Endodermal cell (in vitro differentiated cells): ENCODE data around the gene ECHDC1. TPM values are rescaled to one million over a fixed set of nuclear protein-coding genes. Genes with fewer than 3 reads are reported as not detected.

Experiments used
- DNase-seq: peaks from one replicate; pipeline ENCODE4 v3.0.0-alpha.2; 2017
- H3K27ac ChIP-seq: 2 replicates; pipeline ENCODE4 v1.5.1; 2013; ENCODE audit warnings: mild to moderate bottlenecking, low read depth, low read length, moderate library complexity
- H3K27me3 ChIP-seq: 2 replicates; pipeline ENCODE4 v1.6.1; 2013; ENCODE audit warnings: mild to moderate bottlenecking, low read length, moderate library complexity; ENCODE audit not compliant: insufficient read depth, control insufficient read depth, poor library complexity, severe bottlenecking
- H3K36me3 ChIP-seq: 2 replicates; pipeline ENCODE4 v1.7.0; 2013; ENCODE audit warnings: mild to moderate bottlenecking, low read length, moderate library complexity; ENCODE audit not compliant: control insufficient read depth, insufficient read depth
- H3K4me1 ChIP-seq: one replicate; pipeline ENCODE4 v1.7.0; 2013; ENCODE audit warnings: low read length; ENCODE audit not compliant: control insufficient read depth, insufficient read depth
- H3K4me3 ChIP-seq: 2 replicates; pipeline ENCODE4 v1.5.1; 2013; ENCODE audit warnings: mild to moderate bottlenecking, low read length, moderate library complexity
- H3K9ac ChIP-seq: 2 replicates; pipeline ENCODE4 v1.6.1; 2013; ENCODE audit warnings: mild to moderate bottlenecking, low read length, moderate library complexity; ENCODE audit not compliant: poor library complexity, severe bottlenecking; ENCODE audit errors: extremely low read depth
- H3K9me3 ChIP-seq: 2 replicates; pipeline ENCODE4 v1.6.1; 2013; ENCODE audit warnings: mild to moderate bottlenecking, low read length, moderate library complexity; ENCODE audit not compliant: control insufficient read depth
- H3K27ac Mint-ChIP-seq: 2 replicates; pipeline ENCODE4 v1.8.0; 2020; ENCODE audit warnings: mixed read lengths
- H3K27me3 Mint-ChIP-seq: 2 replicates; pipeline ENCODE4 v1.8.0; 2021; ENCODE audit warnings: mild to moderate bottlenecking, mixed read lengths; ENCODE audit not compliant: insufficient read depth
- H3K36me3 Mint-ChIP-seq: 2 replicates; pipeline ENCODE4 v1.8.0; 2020; ENCODE audit warnings: low read depth, mixed read lengths
- H3K4me1 Mint-ChIP-seq: 2 replicates; pipeline ENCODE4 v1.8.0; 2020; ENCODE audit warnings: mixed read lengths
- H3K4me3 Mint-ChIP-seq: 2 replicates; pipeline ENCODE4 v1.8.0; 2020; ENCODE audit warnings: mild to moderate bottlenecking, moderate library complexity, mixed read lengths
- H3K9me3 Mint-ChIP-seq: 2 replicates; pipeline ENCODE4 v1.8.0; 2020; ENCODE audit warnings: mild to moderate bottlenecking, mixed read lengths
- CTCF ChIP-seq: fragments of 200-600 bp; sonication (generic); conservative IDR thresholded peaks from 2 replicates; pipeline ENCODE4 v1.5.0; 2021; ENCODE audit warnings: antibody characterized with exemption, mild to moderate bottlenecking
- WGBS, 2 experiments: methylation state at CpG; one replicate each; pipeline versions ENCODE4 v1.1.5 to v1.1.7; 2013; ENCODE audit warnings: missing lambda C conversion rate in 2 of 2, mixed read lengths in 1 of 2; ENCODE audit not compliant: insufficient coverage in 1 of 2, insufficient read length in 1 of 2; 5-methylcytosine and 5-hydroxymethylcytosine counted together
- total RNA-seq, 2 donors: library from RNA; stranded (reverse); fragmentation: NEBNext Ultra II Directional in 1 of 2; extraction: Animal tissue kit (Norgen Biotek cat#: 25700) in 1 of 2; gene quantifications; 2 replicates in 1 of 2; 3 replicates in 1 of 2; pipeline ENCODE4 v1.2.1, GENCODE V29; 2021

The ECHDC1 gene
- total RNA-seq, 2 donors from 2014 or later, result 45.5 to 58.2 TPM

DNA sequence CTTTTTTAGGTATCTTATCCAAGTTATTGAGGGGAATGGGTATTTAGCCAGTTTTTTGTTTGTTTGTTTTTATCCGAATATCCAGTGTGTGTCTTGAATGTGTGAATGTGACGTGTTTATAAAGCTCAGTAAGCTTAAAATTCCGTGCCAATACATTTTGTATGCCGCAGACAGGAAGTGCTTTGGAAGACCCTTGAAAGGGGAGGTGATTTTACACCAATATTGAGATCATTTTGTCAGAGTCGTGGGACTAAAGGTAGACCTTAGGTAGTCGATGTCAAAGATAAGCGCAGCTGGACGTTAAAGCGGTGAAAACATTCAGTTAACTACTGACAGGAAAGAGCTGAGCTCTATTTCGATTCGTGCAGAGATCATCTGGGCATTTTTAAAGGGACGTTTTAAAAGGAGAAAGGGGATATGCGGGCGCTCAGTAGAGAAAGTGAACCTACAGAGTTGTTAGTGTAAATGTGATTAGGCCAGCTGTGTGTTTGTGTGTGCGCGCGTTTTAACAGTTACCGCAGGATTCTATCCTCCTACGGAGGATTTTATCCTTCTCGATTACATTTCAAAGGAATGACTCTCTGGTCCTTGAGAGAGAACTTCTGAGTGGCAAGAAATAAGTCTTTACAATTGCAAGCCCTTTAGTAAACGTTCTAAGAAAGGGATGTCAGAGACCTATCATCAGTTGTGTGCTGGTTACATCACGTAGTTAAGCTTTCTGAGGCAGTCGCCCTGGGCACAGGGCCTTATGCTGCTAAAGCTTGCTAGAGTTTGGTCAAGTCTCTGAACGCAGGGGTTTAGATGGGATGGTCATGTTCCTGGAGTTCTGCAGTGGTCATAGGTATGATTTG is 625 bp upstream of the ECHDC1 start:
- Histone ChIP-seq H3K27ac (peak overlapping the region; percentile 91), H3K4me1 (peaks cover 4% of the 10 kb centered on the region), H3K9ac (peak overlapping the region; percentile 92), H3K4me3 (peak overlapping the region; percentile 90), H3K27me3 (no peaks in the 10 kb centered on the region), H3K36me3 (no peaks in the 10 kb centered on the region), H3K9me3 (no peaks in the 10 kb centered on the region)
- Mint-ChIP-seq H3K36me3 (peaks cover 5% of the 10 kb centered on the region), H3K4me1 (peaks cover 2% of the 10 kb centered on the region), H3K27ac (no peak overlapping the region), H3K9me3 (no peaks in the 10 kb centered on the region), H3K27me3 (no peaks in the 10 kb centered on the region), H3K4me3 (no peak overlapping the region)
- WGBS, 2 experiments, result 3 to 6% methylated on average over 15 to 24 of the region's 24 CpGs
- TF ChIP-seq CTCF, result no peak
- DNase-seq, result peak; percentile 61

GRCh38 chr6:127342296-127342945 is 988 bp downstream of the ECHDC1 start:
- Histone ChIP-seq H3K27ac (peak overlapping the region; percentile 91), H3K4me1 (peaks cover 4% of the 10 kb centered on the region), H3K27me3 (no peaks in the 10 kb centered on the region), H3K4me3 (peak overlapping the region; percentile 90), H3K9me3 (no peaks in the 10 kb centered on the region), H3K9ac (peak overlapping the region; percentile 92), H3K36me3 (no peaks in the 10 kb centered on the region)
- peak; percentile 67 for DNase-seq
- Mint-ChIP-seq H3K9me3 (no peaks in the 10 kb centered on the region), H3K36me3 (peaks cover 5% of the 10 kb centered on the region), H3K4me3 (no peak overlapping the region), H3K4me1 (peaks cover 14% of the 10 kb centered on the region), H3K27me3 (no peaks in the 10 kb centered on the region), H3K27ac (no peak overlapping the region)
- 8 to 15% methylated on average over 7 to 10 of the region's 10 CpGs for WGBS, 2 experiments
- TF ChIP-seq CTCF, result no peak

DNA sequence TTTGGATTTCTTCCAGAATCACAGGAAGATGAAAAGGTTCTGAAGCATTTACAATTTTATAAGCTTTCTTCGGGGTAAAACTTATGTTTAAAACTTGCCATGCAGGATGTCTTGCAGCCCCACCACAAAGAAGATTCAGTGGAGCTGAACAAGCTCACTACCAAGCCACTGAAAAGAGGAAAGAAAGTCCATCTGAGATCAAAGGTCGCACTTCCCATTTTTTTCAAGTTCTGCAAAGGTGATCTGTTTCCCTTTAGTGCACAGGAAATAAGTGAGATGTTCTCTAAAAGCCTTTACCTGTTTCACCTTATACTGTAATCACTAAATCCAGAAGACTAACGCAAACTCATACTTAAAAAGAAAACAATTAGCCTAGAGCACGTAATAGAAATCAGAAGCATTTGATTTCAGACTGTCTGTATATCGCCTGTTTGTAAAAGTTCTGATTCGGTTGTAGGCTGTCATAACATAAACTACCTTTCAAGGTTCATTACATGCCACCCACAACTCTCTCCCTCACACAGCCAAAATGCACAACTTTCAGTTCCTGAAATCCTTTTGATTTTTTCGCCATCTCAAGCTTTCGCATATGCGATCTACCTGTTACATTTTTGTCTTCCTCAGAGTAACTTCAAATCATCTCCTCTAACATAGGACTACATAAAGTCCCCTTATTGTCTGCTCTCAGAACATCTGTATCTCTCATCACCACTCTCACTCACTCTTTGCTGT is 1.8 kb downstream of the ECHDC1 start:
- no peak for TF ChIP-seq CTCF
- H3K4me1 Mint-ChIP-seq, result peaks cover 22% of the 10 kb centered on the region
- 81 to 85% methylated on average over 8 to 9 of the region's 9 CpGs for WGBS, 2 experiments
- peaks cover 7% of the 10 kb centered on the region for H3K4me1 ChIP-seq
- no peaks in the 10 kb centered on the region for H3K36me3 ChIP-seq
- no peaks in the 10 kb centered on the region for H3K9me3 Mint-ChIP-seq
- no peak overlapping the region for H3K4me3 Mint-ChIP-seq
- H3K9me3 ChIP-seq, result no peaks in the 10 kb centered on the region
- no peak overlapping the region for H3K27ac Mint-ChIP-seq
- DNase-seq, result no peak
- no peaks in the 10 kb centered on the region for H3K27me3 ChIP-seq
- H3K27me3 Mint-ChIP-seq, result no peaks in the 10 kb centered on the region
- peak overlapping the region; percentile 92 for H3K9ac ChIP-seq
- H3K27ac ChIP-seq, result no peak overlapping the region
- H3K36me3 Mint-ChIP-seq, result peaks cover 3% of the 10 kb centered on the region
- H3K4me3 ChIP-seq, result peak overlapping the region; percentile 90
